Measurements from ENCODE around the gene MGAT3.

GRCh38 chr22:39520226-39521105 lies 63.7 kb downstream of the MGAT3 start, which contains the start of gene ATF4:
- TF ChIP-seq, protein P1, sequence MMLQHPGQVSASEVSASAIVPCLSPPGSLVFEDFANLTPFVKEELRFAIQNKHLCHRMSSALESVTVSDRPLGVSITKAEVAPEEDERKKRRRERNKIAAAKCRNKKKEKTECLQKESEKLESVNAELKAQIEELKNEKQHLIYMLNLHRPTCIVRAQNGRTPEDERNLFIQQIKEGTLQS (IDR thresholded peaks at IDR 0.05) = no peak
- TF ChIP-seq TCF7L2 (IDR thresholded peaks at IDR 0.05; ENCODE audit: borderline replicate concordance, extremely low read depth, insufficient read depth, insufficient read length) = peak; percentile 39
- no peak for TF ChIP-seq EZH2 (IDR thresholded peaks at IDR 0.05)
- TF ChIP-seq, protein P2, sequence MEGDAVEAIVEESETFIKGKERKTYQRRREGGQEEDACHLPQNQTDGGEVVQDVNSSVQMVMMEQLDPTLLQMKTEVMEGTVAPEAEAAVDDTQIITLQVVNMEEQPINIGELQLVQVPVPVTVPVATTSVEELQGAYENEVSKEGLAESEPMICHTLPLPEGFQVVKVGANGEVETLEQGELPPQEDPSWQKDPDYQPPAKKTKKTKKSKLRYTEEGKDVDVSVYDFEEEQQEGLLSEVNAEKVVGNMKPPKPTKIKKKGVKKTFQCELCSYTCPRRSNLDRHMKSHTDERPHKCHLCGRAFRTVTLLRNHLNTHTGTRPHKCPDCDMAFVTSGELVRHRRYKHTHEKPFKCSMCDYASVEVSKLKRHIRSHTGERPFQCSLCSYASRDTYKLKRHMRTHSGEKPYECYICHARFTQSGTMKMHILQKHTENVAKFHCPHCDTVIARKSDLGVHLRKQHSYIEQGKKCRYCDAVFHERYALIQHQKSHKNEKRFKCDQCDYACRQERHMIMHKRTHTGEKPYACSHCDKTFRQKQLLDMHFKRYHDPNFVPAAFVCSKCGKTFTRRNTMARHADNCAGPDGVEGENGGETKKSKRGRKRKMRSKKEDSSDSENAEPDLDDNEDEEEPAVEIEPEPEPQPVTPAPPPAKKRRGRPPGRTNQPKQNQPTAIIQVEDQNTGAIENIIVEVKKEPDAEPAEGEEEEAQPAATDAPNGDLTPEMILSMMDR (IDR thresholded peaks at IDR 0.05 in 2 of 3, conservative IDR thresholded peaks at IDR 0.05 in 1 of 3; ENCODE audit: borderline replicate concordance in 1 of 3, insufficient read depth in 1 of 3, low read depth in 2 of 3, low read length in 2 of 3) = no peak

Data from HCT116 (cell line).